GM23248 (cell line): ENCODE data around the gene GCLM. TPM values are rescaled to one million over a fixed set of nuclear protein-coding genes. Genes with fewer than 3 reads are reported as not detected.
"Not testable (repeated sequence)": the region's sequence is repeated elsewhere in the genome, so short reads cannot be mapped to it uniquely, and the experiment has no call there.

Experiments used
- DNase-seq: peaks from one replicate; pipeline ENCODE4 v3.0.0-alpha.2; 2015
- H2AFZ ChIP-seq: fragments of 200-600 bp; sonication (generic); 2 replicates; pipeline ENCODE4 v1.6.1; 2016; ENCODE audit warnings: antibody characterized with exemption
- H3F3A ChIP-seq: fragments of 200-600 bp; sonication (generic); 2 replicates; pipeline ENCODE4 v1.6.1; 2016; ENCODE audit warnings: mild to moderate bottlenecking, antibody characterized with exemption, mixed run types; ENCODE audit not compliant: insufficient read depth
- H3K27ac ChIP-seq: fragments of 200-600 bp; sonication (generic); 2 replicates; pipeline ENCODE4 v1.5.1; 2016; ENCODE audit warnings: mild to moderate bottlenecking
- H3K27me3 ChIP-seq: fragments of 200-600 bp; sonication (generic); replicated peaks from 2 replicates; pipeline ENCODE4 v1.6.1; 2016; ENCODE audit warnings: mild to moderate bottlenecking; ENCODE audit not compliant: insufficient read depth
- H3K36me3 ChIP-seq: fragments of 200-600 bp; sonication (generic); 2 replicates; pipeline ENCODE4 v1.6.1; 2016; ENCODE audit warnings: low read depth, mild to moderate bottlenecking
- H3K4me1 ChIP-seq: fragments of 200-600 bp; sonication (generic); 2 replicates; pipeline ENCODE4 v1.6.1; 2016; ENCODE audit warnings: mild to moderate bottlenecking; ENCODE audit not compliant: insufficient read depth
- H3K4me2 ChIP-seq: fragments of 200-600 bp; sonication (generic); one replicate; pipeline ENCODE4 v1.6.1; 2016; ENCODE audit warnings: mild to moderate bottlenecking; ENCODE audit not compliant: unreplicated experiment
- H3K4me3 ChIP-seq: fragments of 200-600 bp; sonication (generic); 2 replicates; pipeline ENCODE4 v1.5.1; 2016; ENCODE audit warnings: mild to moderate bottlenecking
- H3K79me2 ChIP-seq: fragments of 200-600 bp; sonication (generic); 2 replicates; pipeline ENCODE4 v1.6.1; 2016; ENCODE audit warnings: mild to moderate bottlenecking; ENCODE audit not compliant: insufficient read depth
- H3K9ac ChIP-seq: fragments of 200-600 bp; sonication (generic); 2 replicates; pipeline ENCODE4 v1.6.1; 2016; ENCODE audit warnings: mild to moderate bottlenecking
- H3K9me2 ChIP-seq: fragments of 200-600 bp; sonication (generic); 2 replicates; pipeline ENCODE4 v1.6.1; 2016; ENCODE audit warnings: mixed run types, mild to moderate bottlenecking, moderate library complexity; ENCODE audit not compliant: insufficient read depth
- H3K9me3 ChIP-seq: fragments of 200-600 bp; sonication (generic); one replicate; pipeline ENCODE4 v1.6.1; 2017; ENCODE audit warnings: low read depth
- H4K20me1 ChIP-seq: fragments of 200-600 bp; sonication (generic); 2 replicates; pipeline ENCODE4 v1.6.0; 2016; ENCODE audit not compliant: insufficient read depth
- EZH2 ChIP-seq: fragments of 200-600 bp; sonication (generic); IDR thresholded peaks from 2 replicates; pipeline ENCODE4 v1.6.1; 2018; ENCODE audit warnings: antibody characterized with exemption, mild to moderate bottlenecking; ENCODE audit not compliant: insufficient read depth, poor library complexity, severe bottlenecking
- EZH2phosphoT487 ChIP-seq: fragments of 200-600 bp; sonication (generic); IDR thresholded peaks from 2 replicates; pipeline ENCODE4 v1.6.1; 2018; ENCODE audit warnings: antibody characterized with exemption, moderate library complexity, mild to moderate bottlenecking, low read depth; ENCODE audit not compliant: insufficient read depth
- WGBS, 2 experiments: methylation state at CpG; one replicate each; pipeline ENCODE4 v1.1.6; 2015 to 2017; ENCODE audit warnings: low lambda C conversion rate in 2 of 2, low coverage in 1 of 2; ENCODE audit errors: missing lambda C conversion rate in 2 of 2; 5-methylcytosine and 5-hydroxymethylcytosine counted together
- in situ Hi-C: fragments of 300-500 bp; cut with MboI; formaldehyde crosslinking; loops from 2 replicates; pipeline ENCODE4 v1.15.0; 2020
- polyA plus RNA-seq: library from polyadenylated mRNA; unstranded; fragments of >200 nt; fragmentation: Nextera tagmentation; extraction: Ambion mirVana; gene quantifications from 2 replicates; pipeline ENCODE4 v1.2.1, GENCODE V29; 2016
- total RNA-seq: library from RNA; depleted of rRNA; stranded (reverse); fragments of >200 nt; shearing (Covaris generic); gene quantifications from 2 replicates; pipeline ENCODE4 v1.2.3, GENCODE V29; 2014

The GCLM gene
- total and polyA plus RNA-seq, 2 experiments from 2014 or later = 32.7 to 69.0 TPM

- H4K20me1 ChIP-seq = no peaks in the 10 kb centered on the region
- H3K4me2 ChIP-seq = no peak overlapping the region
- peaks cover 10% of the 10 kb centered on the region for H3F3A ChIP-seq
- no peak overlapping the region for H3K9ac ChIP-seq
- TF ChIP-seq EZH2phosphoT487 (no peak), EZH2 (no peak)
- 79 to 85% methylated on average over 3 of the region's 3 CpGs for WGBS, 2 experiments
- no peaks in the 10 kb centered on the region for H3K27me3 ChIP-seq
- H3K36me3 ChIP-seq = peaks cover 81% of the 10 kb centered on the region
- no peak overlapping the region for H3K4me3 ChIP-seq
- peaks cover 58% of the 10 kb centered on the region for H3K79me2 ChIP-seq
- no peaks in the 10 kb centered on the region for H3K9me3 ChIP-seq
- peak; percentile 63 for DNase-seq
- no peak overlapping the region for H3K27ac ChIP-seq
- H3K9me2 ChIP-seq = no peaks in the 10 kb centered on the region
- H2AFZ ChIP-seq = no peak overlapping the region
- in situ Hi-C loops = no loop called here
- peaks cover 20% of the 10 kb centered on the region for H3K4me1 ChIP-seq
Measured at GRCh38 chr1:93874025-93874651, 35.1 kb downstream of the GCLM start.

- H3K9ac ChIP-seq = no peak overlapping the region
- H3K9me2 ChIP-seq = no peaks in the 10 kb centered on the region
- H3K4me2 ChIP-seq = no peak overlapping the region
- H3K27me3 ChIP-seq = no peaks in the 10 kb centered on the region
- 94 to 97% methylated on average over 4 of the region's 4 CpGs for WGBS, 2 experiments
- H4K20me1 ChIP-seq = no peaks in the 10 kb centered on the region
- peaks cover 30% of the 10 kb centered on the region for H3K79me2 ChIP-seq
- H2AFZ ChIP-seq = no peak overlapping the region
- no peak overlapping the region for H3K27ac ChIP-seq
- no peak for DNase-seq
- no peak for TF ChIP-seq EZH2
- H3K4me3 ChIP-seq = no peak overlapping the region
- in situ Hi-C loops = no loop called here
- peaks cover 12% of the 10 kb centered on the region; the same call in 1 of the 2 replicates for H3F3A ChIP-seq
- no peaks in the 10 kb centered on the region for H3K9me3 ChIP-seq
- peaks cover 79% of the 10 kb centered on the region for H3K36me3 ChIP-seq
- peaks cover 1% of the 10 kb centered on the region; the same call in 1 of the 2 replicates for H3K4me1 ChIP-seq
Measured at GRCh38 chr1:93871366-93871765, 37.9 kb downstream of the GCLM start.

GRCh38 chr1:93869653-93870052 lies 39.6 kb downstream of the GCLM start:
- DNase-seq = no peak
- Histone ChIP-seq H3K9me3 (no peaks in the 10 kb centered on the region), H3K9me2 (no peaks in the 10 kb centered on the region), H3K9ac (no peak overlapping the region), H3K27ac (no peak overlapping the region), H4K20me1 (no peaks in the 10 kb centered on the region), H3F3A (peaks cover 28% of the 10 kb centered on the region), H2AFZ (no peak overlapping the region), H3K4me3 (no peak overlapping the region), H3K4me1 (no peaks in the 10 kb centered on the region), H3K36me3 (peaks cover 64% of the 10 kb centered on the region), H3K79me2 (peaks cover 13% of the 10 kb centered on the region), H3K4me2 (no peak overlapping the region), H3K27me3 (no peaks in the 10 kb centered on the region)
- no peak for TF ChIP-seq EZH2phosphoT487
- no peak for TF ChIP-seq EZH2
- WGBS, 2 experiments = 84 to 88% methylated on average over 5 of the region's 5 CpGs
- in situ Hi-C loops = no loop called here

GRCh38 chr1:93868492-93868891 lies 40.7 kb downstream of the GCLM start:
- H3K36me3 ChIP-seq = peaks cover 53% of the 10 kb centered on the region
- WGBS, 2 experiments = 92 to 97% methylated on average over 1 of the region's 1 CpG
- H3K9me2 ChIP-seq, H3K79me2 ChIP-seq, in situ Hi-C loops, H3K9ac ChIP-seq, H3K27ac ChIP-seq, DNase-seq, H3K4me3 ChIP-seq, H2AFZ ChIP-seq, H3K4me1 ChIP-seq, H3K4me2 ChIP-seq, H4K20me1 ChIP-seq, H3K27me3 ChIP-seq, H3K9me3 ChIP-seq: not testable (repeated sequence)
- H3F3A ChIP-seq = peaks cover 28% of the 10 kb centered on the region

- WGBS, 2 experiments = 94 to 95% methylated on average over 5 of the region's 5 CpGs
- Histone ChIP-seq H3K79me2 (no peaks in the 10 kb centered on the region), H4K20me1 (no peaks in the 10 kb centered on the region), H2AFZ (no peak overlapping the region), H3K27ac (no peak overlapping the region), H3K4me2 (no peak overlapping the region), H3K4me1 (no peaks in the 10 kb centered on the region), H3K4me3 (no peak overlapping the region), H3K9me2 (no peaks in the 10 kb centered on the region), H3K9ac (no peak overlapping the region), H3K27me3 (no peaks in the 10 kb centered on the region), H3F3A (peaks cover 28% of the 10 kb centered on the region), H3K36me3 (peaks cover 21% of the 10 kb centered on the region), H3K9me3 (no peaks in the 10 kb centered on the region)
- in situ Hi-C loops = no loop called here
- TF ChIP-seq EZH2 (no peak), EZH2phosphoT487 (no peak)
- DNase-seq = no peak
Measured at GRCh38 chr1:93865253-93865652, 44.0 kb downstream of the GCLM start.
